GM20000 (cell line): Measurements from ENCODE around the gene PIP5K1C.
"Not testable (repeated sequence)": the region's sequence is repeated elsewhere in the genome, so short reads cannot be mapped to it uniquely, and the experiment has no call there.

Experiments used
- DNase-seq: peaks from one replicate; pipeline ENCODE4 v3.0.0; 2012; ENCODE audit warnings: low spot score
- CTCF ChIP-seq: IDR thresholded peaks from 2 replicates; pipeline ENCODE4 v1.5.1; 2012; ENCODE audit warnings: mild to moderate bottlenecking, control low read depth; ENCODE audit errors: extremely low read depth, missing control alignments

The PIP5K1C gene

GRCh38 chr19:3653081-3653795 is 47.0 kb downstream of the PIP5K1C start:
- no peak for TF ChIP-seq CTCF
- no peak for DNase-seq

- no peak for TF ChIP-seq CTCF
- DNase-seq, result no peak
These were observed 47.8 kb downstream of the PIP5K1C start for GRCh38 chr19:3652422-3652821.

- DNase-seq, result no peak
- TF ChIP-seq CTCF, result no peak
These were observed 48.6 kb downstream of the PIP5K1C start for GRCh38 chr19:3651684-3652083.

GRCh38 chr19:3649888-3650287 is 50.4 kb downstream of the PIP5K1C start:
- no peak for DNase-seq
- no peak for TF ChIP-seq CTCF

GRCh38 chr19:3648037-3648905 is 52.0 kb downstream of the PIP5K1C start:
- no peak for DNase-seq
- TF ChIP-seq CTCF, result no peak

GRCh38 chr19:3647102-3647501 is 53.2 kb downstream of the PIP5K1C start:
- not testable (repeated sequence) for DNase-seq

GRCh38 chr19:3646336-3647092 is 53.8 kb downstream of the PIP5K1C start:
- DNase-seq, result no peak
- no peak for TF ChIP-seq CTCF
